RCC 7860 (cell line): ENCODE data around the gene NAPEPLD.
A peak's percentile ranks its signal among the peaks of the same experiment; 100 is the strongest.
"Not testable (repeated sequence)": the region's sequence is repeated elsewhere in the genome, so short reads cannot be mapped to it uniquely, and the experiment has no call there.

Source experiments
- DNase-seq: peaks from one replicate; pipeline ENCODE4 v3.0.0-alpha.2; 2015; ENCODE audit warnings: low spot score
- FAIRE-seq: peaks from 2 replicates; lab custom pipeline; 2012; peaks lifted over from hg19 to GRCh38; lab: Jason Lieb, UNC

NAPEPLD gene

DNA sequence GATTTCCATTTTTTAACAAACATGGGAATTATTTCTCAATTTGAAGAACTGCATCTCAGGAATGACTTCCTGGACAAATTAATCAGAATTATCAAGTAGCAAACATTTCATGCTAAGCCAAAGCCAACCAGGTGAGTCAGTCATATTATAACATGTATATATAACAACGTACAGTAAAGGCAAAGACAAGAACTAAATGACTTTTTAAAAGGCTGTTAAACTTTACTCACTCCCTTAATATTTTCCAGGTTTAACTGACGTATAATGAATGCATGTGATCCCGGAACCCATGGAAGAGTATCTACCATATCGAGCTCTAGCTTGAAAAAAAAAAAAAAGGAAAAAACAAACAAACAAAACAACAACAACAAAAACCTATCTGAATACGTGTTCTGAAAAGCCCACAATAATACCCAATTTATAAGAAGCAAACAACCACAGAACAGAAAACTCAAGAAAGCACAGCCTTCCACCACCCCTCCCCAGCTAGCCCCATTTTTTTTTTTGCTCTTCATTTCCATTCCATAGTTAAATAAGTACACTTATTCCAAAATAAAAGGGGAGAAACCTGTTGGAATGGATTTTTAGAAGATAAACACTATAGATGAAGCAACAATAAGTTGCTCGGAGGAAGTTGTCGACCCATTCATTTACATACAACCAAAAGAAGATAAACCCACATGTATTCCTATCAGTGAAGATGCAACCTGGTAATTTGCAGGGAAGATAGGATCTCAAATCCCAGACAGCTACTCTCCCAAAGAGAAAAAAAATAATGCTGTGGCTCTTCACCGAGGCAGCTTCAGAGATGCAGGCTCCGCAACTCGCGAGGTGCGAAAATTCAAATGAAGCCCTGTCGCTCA is 537 bp downstream of the NAPEPLD start:
- no peak for FAIRE-seq

GRCh38 chr7:103144754-103145153 is 4.1 kb downstream of the NAPEPLD start:
- not testable (repeated sequence) for DNase-seq, FAIRE-seq

More for the DNA sequence above, 537 bp downstream of the NAPEPLD start:
- DNase-seq = no peak

- FAIRE-seq = no peak
- no peak for DNase-seq
Observed at GRCh38 chr7:103143868-103144267, 5.0 kb downstream of the NAPEPLD start.

GRCh38 chr7:103142494-103142893 is 6.4 kb downstream of the NAPEPLD start:
- DNase-seq = no peak
- no peak for FAIRE-seq

DNA sequence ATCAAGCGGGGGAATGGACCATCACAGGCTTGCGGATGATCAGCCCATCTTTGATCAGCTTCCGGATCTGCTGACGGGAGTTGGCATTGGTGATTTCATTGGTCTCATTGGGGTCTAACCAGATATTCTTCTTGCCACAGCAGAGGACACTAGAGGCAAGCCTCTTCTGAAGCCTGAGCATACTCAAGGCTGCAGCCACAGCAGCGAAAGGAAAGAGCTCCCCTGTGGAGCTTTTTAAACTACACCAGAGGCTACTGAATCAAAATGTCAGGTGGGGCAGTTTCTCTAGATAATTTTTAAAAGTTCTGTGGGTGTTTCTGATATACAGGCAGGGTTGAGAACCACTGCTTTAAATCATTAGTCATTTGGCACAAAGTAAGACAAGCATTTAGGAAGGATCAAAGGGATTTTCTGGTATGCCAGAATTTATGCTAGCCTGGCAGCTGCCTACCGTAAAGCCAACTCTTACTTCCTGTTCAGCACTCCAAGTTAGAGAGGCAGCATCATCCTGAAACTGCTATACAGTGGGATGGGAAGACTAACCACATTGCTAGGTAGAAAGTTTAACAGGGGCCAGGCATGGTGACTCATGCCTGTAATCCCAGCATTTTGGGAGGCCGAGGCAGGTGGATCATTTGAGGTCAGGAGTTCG is 7.0 kb downstream of the NAPEPLD start:
- FAIRE-seq = peak; percentile 67
- peak; percentile 59 for DNase-seq

DNA sequence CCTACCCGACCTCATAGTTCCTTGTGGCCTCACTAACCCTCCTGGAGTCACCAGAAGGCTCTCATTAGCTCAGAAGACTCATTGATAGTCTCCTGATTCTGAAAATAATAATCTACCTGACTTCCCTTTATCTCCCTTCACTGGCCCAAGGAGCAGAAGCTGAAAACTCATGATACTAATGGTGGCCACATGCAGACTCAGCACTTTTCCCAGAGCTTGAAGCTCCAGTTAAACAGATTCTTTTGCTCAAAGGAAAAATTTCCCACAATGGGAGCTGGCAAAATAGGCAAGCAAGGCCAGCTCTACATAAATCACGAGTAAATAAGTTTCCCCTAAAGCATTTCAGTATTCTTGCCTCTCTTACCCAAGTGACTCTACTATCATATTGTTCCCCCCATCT is 8.2 kb downstream of the NAPEPLD start:
- FAIRE-seq (no peak), DNase-seq (no peak)

DNA sequence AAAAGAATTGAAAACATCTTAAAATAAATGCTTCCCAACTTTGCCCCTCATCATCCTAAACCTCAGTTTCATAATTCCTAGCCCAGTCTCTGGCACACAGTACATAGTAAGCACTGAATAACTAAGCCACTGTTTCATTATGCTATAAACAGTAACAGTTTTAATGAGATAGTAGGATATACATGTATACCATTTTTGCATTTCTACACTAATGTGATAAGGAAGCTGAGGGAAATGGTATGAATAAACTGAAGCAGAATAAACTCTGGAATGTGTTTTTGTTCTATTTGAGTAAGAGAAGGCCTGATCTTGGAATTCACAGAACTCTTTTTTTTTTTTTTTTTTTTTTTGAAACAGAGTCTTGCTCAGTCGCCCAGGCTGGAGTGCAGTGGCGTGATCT is 8.8 kb downstream of the NAPEPLD start:
- no peak for DNase-seq
- no peak for FAIRE-seq

GRCh38 chr7:103134836-103135554 is 13.9 kb downstream of the NAPEPLD start:
- no peak for DNase-seq

GRCh38 chr7:103132995-103133688 is 15.8 kb downstream of the NAPEPLD start:
- DNase-seq = no peak
- no peak for FAIRE-seq

More at GRCh38 chr7:103134836-103135554, 13.9 kb downstream of the NAPEPLD start:
- no peak for FAIRE-seq

- no peak for DNase-seq
- FAIRE-seq = no peak
Observed at GRCh38 chr7:103130901-103131624, 17.8 kb downstream of the NAPEPLD start.

- no peak for FAIRE-seq
- DNase-seq = no peak
Observed at GRCh38 chr7:103129702-103130549, 19.0 kb downstream of the NAPEPLD start.

DNA sequence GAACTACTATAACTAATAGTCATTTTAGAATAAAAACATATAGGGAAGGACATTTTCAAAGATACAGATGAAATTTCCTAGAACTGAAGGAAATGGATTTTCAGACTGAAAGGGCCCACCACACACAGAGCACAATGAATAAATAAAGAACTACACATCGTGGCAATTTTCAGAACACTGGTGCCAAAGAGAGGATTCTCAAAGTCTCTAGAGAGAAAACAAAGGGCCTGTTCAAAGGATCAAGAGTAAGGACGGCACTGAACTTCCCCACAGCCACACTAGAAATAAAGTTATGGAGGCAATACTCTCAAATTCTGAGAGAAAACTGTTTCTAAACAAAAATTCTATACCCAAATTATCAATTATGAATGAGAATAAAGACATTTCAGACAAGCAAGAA is 21.9 kb downstream of the NAPEPLD start:
- FAIRE-seq (no peak), DNase-seq (no peak)

GRCh38 chr7:103124429-103124979 is 24.4 kb downstream of the NAPEPLD start:
- DNase-seq = peak; percentile 59
- FAIRE-seq = peak; percentile 86

GRCh38 chr7:103123529-103123928 is 25.4 kb downstream of the NAPEPLD start:
- FAIRE-seq (no peak), DNase-seq (no peak)

DNA sequence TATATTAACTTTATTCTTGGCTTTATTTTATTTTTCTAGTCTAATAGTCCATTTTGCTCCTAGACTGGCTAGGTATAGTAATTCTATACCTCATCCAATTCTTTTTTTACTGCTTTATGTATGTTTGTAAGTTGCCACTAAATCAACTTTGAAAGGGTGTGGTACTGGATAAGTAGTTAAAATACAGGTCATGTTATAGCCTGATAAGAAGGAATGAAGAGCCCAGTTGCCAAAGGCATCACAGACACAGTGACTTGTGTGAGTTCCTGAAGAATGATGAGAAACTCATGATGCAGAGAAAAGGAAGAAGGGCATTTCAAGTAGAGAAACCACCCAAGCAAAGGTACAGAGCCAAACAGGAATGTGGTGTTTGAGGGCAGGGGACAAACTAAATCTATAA is 27.3 kb downstream of the NAPEPLD start:
- DNase-seq (no peak), FAIRE-seq (no peak)

DNA sequence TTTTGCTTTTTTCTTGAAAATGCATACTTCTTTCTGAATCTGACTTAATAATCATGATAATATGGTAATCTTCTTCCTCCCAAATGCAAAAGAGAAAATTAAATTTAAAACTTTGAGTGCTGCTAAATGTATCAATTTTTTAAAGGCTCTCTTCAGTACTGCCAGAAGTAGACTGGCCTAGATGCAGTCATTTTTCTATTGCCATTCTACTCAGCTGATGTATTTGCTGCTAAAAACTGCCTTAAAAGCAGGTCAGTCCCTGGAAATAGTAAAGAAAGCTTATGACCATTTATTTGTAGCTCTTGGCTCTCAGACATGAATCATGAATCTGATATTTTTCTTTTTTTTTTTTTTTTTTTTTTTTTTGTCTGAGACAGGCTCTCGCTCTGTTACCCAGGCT is 28.5 kb downstream of the NAPEPLD start:
- no peak for DNase-seq
- FAIRE-seq = no peak

DNA sequence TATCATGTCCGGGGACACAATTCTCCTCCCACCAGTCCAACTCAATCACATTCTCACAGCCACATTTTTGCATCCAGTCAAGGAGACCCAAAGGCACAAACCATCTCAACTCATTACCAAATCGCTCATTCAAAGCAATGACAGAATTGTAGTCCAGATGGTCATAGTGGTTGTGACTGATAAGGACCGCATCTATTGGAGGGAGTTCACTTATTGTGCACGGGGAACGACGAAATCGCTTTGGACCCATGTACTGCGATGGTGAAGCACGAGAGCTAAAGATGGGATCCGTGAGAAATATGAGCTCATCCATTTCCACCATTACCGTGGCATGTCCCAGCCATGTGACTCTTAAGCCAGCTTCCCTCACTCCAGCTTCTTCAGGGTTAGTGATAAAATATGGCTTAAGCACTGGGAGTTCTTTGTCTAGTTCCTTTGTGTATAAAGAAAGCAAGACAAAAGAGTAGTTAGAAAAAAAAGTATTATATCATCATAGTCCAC is 29.1 kb downstream of the NAPEPLD start:
- DNase-seq (no peak), FAIRE-seq (no peak)

- FAIRE-seq (no peak), DNase-seq (no peak)
Observed at GRCh38 chr7:103117465-103117864, 31.4 kb downstream of the NAPEPLD start.

DNA sequence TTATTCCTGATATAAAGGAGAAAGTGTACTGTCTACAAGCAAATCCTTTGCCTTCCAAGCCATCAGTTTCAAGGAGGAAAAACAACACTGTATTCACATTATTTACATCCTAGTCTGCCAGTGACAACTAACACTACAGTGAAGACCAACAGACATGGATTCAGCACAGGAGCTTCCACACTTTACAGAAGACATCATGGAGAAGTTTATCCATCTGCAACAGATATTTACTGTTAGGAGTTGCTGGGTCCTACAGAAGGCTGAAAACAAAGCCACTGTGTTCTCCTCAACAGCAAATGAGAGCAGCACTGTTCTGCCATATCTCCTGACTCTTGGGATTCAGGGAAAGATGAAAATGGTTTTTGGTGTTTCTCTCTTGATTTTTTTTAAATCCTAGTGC is 31.9 kb downstream of the NAPEPLD start:
- DNase-seq (no peak), FAIRE-seq (no peak)
